Umbilical cord (tissue), 2 donors: ENCODE data around the gene PROC. TPM values are rescaled to one million over a fixed set of nuclear protein-coding genes. Genes with fewer than 3 reads are reported as not detected.

ENCODE experiments used
- DNase-seq: peaks from one replicate; pipeline ENCODE4 v3.0.0-alpha.2; 2015; ENCODE audit warnings: low spot score
- total RNA-seq: library from RNA; depleted of rRNA; stranded (reverse); fragments of >200 nt; gene quantifications from one replicate; pipeline ENCODE4 v1.2.3, GENCODE V29; 2014; ENCODE audit warnings: low replicate concordance; ENCODE audit not compliant: insufficient read depth

PROC gene
- total RNA-seq, 1 donor from 2014 or later, result 3.6 TPM

DNA sequence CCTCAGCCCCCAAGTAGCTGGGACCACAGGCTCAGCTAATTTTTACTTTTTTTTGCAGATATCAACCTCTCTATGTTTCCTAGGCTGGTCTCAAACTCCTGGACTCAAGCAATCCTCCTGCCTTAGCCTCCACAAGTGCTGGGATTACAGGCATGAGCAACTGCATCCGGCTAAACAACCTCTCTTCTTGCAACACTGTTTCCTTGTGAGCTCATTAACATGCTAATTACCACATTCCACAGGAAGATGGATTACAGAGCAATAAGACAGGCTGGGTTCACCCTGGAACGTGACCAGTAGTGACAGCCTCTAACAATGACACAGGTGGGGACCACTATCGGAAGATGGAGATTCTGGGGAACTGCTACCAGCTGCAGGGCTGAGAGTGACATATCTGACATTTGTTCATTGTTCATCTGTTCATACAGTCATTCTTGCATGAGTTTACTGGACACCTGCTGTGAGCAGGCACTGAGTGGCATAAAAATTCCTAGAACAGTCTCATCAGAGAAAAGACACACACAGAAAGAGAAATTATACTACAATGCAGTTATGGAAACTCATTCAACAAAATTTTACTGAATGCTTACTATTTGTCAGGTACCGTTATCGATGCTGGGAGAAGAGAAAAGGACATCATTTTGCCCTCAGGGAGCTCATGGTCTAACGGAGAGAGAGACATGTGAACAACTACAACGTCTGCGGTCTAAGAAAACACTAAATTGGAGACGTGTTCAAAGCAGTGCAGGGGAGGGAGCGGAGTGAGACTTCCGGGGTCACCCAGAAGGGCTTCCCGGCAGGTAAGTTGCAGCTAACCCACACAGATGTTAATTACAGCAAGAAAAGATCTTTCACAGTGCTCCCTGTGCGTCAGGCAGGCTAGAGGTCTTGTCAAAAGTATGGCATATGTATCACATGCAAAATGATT, 37.6 kb downstream of the PROC start:
- DNase-seq, result no peak

- DNase-seq, result no peak
These were observed 38.7 kb downstream of the PROC start for GRCh38 chr2:127456960-127457359.

- no peak for DNase-seq
These were observed 44.2 kb downstream of the PROC start for GRCh38 chr2:127462461-127462860.

DNA sequence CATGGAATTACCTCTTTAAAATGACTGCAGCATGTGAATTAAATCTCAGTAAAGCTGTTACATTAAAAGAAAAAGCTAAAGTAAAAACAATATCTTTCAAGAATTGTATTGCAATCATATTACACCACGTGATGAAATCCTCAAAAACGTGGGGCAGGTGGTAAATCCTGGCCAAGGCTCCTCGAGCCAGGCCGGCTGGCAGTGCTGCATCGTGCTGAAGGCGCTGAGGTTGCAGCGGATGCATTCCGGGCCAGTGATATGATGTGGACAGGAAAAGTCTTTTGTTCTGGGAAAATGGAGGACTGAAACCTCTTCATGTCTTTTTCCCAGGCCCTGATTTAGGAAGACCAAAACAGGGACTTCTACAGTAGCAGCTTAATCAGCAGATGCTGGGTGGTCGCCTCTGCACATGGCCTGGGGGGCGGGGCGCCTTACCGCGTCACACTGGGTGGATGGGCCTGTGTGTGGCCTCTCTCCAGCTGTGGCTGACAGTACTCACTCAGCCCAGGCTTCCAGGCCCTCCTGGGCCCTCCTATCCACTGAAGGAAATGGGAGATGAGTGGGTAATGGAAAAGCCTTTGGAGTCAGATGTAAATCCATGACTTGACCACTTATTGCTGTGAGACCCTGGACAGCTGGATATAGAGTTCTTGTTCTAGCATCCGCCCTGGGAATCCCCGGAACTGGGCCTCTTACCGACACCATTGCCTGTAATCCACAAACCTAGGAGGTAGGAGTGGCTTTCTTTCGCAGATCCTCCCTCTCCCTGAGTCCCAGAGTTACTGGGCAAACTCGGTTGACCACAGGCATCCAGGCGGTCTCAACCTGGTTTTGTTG, 45.1 kb downstream of the PROC start:
- DNase-seq, result peak; percentile 3

DNA sequence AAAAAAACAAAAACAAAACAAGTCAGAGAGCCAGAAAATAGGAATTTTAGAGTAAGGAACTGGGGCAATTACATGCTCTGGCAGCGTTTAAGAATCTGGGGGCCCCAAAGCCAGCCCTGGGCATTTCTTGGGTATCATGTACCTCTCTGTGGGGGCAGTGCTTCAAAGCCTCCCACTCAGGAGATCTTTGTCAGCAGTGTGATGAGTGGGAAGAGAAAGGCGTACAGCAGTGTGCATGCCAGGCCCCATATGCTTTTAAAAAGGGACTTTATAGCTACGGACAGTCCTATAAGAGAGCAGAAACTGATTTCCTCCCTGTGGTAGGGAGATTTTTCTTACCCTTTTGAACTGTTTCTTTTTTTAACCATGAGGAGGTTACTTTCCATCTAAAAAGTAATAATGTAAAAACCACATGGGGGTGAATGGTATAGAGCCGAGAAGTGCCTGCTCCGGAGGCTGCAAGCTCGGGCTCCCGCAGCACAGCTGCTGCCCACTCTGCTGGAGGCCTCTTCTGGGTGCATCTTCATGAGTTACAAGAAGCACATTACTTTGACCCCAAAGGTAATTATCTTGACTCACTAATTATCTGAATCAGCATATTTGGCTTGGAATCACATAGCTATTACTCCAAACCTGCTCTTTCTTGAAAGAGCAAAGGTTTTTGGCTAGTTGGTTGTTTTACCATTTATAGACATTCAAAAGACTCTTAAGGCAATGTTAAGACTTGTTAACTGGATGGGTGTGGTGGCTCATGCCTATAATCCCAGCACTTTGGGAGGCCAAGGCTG, 46.4 kb downstream of the PROC start:
- no peak for DNase-seq

GRCh38 chr2:127465258-127465657, 47.0 kb downstream of the PROC start:
- DNase-seq, result no peak

GRCh38 chr2:127469051-127469450, 50.8 kb downstream of the PROC start:
- DNase-seq, result no peak

- no peak for DNase-seq
These were observed 51.7 kb downstream of the PROC start for GRCh38 chr2:127469974-127470373.

GRCh38 chr2:127471286-127471988, 53.2 kb downstream of the PROC start:
- DNase-seq, result no peak

DNA sequence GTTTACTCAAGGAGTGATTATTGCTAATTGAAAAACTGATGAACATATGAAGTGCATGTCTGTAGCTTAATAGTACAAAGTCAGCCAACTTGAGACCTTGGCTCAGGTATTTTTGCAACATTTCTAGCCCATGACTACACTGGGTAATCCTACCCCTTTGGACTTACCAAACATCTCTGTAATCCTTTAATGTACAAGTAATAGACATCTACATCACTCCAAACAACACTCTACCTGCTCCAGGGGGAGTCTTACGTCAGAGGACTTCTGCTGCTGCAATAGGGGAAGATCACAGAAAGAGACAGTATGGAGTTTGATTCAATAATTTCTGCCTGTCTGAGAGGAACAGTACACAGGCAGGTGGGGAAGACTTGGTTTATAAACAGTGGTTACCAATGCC, 54.0 kb downstream of the PROC start:
- DNase-seq, result no peak

GRCh38 chr2:127475788-127476187, 57.6 kb downstream of the PROC start:
- DNase-seq, result no peak

Other genes starting within 250 kb of the PROC start
- gene CYP27C1, start 198.1 kb upstream of the PROC start, total RNA-seq, result 0.72 TPM
- 32.3 TPM for gene ERCC3, start 124.3 kb upstream of the PROC start, total RNA-seq
- gene MAP3K2, start 30.5 kb upstream of the PROC start, total RNA-seq, result 63.3 TPM
- gene IWS1, start 108.1 kb downstream of the PROC start, total RNA-seq, result 23.4 TPM
- not detected for gene MYO7B, start 117.3 kb downstream of the PROC start, total RNA-seq
- gene GPR17, start 227.7 kb downstream of the PROC start, total RNA-seq, result 0.48 TPM